ENCODE measurements around the gene F2.
"Not testable (repeated sequence)": the region's sequence is repeated elsewhere in the genome, so short reads cannot be mapped to it uniquely, and the experiment has no call there.

F2 gene

DNA sequence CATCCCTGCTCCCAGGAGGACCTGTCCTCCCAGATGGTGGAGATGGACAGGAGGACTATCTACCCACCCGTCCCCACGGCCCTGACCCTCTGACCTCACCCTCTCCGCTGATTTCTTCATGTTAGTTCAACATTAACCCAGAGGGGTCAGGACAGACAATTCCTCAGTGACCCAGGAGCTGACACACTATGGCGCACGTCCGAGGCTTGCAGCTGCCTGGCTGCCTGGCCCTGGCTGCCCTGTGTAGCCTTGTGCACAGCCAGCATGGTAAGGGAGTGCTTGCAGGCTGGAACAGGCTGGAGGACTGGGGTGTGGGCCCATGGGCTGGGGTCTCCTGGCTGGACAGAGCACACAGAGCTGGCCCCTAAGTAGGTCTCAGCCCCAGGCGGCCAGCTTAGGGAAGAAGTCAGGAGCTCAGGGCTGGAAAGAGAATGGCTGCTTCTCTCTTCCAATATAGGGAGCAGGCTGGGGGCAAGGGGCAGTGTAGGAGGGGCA, at the start of gene F2:
F2 (plus strand) TSS at position 166 of the 495 bp plus-strand sequence; CDS start at position 189, 23 bp downstream.
- DNase-seq (ENCODE audit: low read depth) = no peak

GRCh38 chr11:46669711-46670139, 49.3 kb upstream of the F2 start:
- DNase-seq (ENCODE audit: low read depth) = no peak

DNA sequence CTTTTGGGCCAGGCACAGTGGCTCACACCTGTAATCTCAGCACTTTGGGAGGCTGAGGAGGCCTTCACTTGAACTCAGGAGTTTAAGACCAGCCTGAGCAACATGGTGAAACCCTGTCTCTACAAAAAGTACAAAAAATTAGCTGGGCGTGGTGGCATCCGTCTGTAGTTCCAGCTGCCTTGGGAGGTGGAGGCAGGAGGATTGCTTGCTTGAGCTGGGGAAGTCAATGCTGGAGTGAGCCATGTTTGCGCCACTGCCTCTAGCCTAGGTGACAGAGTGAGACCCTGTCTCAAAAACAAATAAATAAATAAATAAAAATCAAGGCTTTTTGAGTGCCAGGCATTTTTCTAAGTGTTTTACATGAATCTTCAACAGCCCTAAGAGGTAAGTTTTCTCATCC, 48.5 kb upstream of the F2 start:
- DNase-seq (ENCODE audit: low read depth) = not testable (repeated sequence)

- no peak for DNase-seq (ENCODE audit: low read depth)
These were observed 47.1 kb upstream of the F2 start for GRCh38 chr11:46671958-46672315.

- no peak for DNase-seq (ENCODE audit: low read depth)
These were observed 46.6 kb upstream of the F2 start for GRCh38 chr11:46672381-46672839.

DNA sequence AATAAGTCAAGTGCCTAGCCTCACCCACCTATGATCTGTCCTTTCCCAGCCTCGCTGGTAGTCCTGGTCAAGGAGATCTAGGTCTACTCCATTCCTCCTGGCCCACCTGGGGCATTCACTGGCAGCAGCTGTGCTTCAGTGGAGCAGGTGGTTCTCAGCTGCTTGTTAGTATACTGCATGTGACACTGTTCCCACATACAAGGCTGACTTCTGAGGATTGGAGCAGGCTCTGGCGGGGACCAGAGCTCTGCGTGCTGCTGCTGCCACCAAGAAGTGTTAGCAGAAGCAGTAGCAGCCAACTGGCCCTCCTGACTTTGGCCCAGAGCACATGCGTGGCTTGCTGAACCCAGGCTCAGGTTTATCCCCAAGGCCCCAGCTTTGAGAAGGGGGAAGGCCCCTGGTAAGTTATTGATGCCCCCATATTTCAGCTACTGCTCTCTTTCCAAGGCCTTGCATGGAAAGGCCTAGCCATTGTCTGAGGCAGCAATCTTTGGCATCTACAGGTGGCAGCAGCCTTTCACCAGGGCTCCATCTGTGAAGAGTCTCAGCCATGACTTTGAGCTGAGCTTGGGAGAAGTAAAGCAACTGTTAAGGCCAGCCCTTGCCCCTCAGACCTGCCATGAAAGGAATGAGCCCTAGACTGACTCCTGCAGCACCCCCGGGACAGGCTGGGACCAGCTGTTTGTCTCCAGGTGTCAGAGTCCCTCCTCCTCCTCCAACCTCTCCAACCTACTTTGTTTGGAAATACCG, 45.1 kb upstream of the F2 start:
- no peak for DNase-seq (ENCODE audit: low read depth)

DNA sequence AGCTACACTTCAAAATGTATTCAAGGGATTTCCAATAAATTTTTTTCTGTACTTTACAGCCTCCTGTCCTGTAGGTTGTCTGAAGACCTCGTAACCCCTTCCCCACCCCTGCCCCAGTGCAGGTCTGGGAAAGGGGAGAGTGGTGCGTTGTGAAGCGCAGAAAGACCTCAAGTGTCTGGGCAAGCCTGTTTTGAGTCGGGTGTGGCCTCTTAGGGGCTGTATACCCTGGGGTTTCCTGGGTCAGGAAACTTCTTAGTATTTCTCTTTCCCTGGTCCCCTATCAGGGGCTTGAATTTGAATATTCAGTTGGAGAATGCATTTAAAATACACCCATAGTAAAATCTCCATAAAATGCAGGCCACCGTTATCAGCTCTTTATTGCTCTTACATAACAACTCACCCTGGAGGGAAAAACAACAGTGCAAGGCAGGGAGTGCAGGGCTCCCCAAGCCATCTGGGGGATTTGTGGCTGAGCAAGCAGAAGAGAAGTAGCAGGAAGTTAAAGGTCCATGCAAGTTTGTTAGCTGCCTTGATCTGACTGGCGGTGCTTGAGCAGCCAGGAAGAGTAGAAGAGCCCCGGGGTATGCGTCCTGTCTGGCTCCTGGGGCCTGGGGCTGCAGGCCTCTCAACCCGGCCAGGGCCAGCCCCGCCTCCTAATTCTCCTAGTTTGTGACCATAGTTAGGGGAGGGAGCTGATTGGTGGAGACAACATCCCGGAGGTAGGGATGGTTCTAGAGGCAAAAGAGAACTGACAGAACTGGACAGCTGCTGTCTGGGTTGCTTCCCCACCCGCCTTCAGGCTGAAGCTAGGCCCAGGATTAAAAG, 44.3 kb upstream of the F2 start:
- DNase-seq (ENCODE audit: low read depth) = no peak

DNA sequence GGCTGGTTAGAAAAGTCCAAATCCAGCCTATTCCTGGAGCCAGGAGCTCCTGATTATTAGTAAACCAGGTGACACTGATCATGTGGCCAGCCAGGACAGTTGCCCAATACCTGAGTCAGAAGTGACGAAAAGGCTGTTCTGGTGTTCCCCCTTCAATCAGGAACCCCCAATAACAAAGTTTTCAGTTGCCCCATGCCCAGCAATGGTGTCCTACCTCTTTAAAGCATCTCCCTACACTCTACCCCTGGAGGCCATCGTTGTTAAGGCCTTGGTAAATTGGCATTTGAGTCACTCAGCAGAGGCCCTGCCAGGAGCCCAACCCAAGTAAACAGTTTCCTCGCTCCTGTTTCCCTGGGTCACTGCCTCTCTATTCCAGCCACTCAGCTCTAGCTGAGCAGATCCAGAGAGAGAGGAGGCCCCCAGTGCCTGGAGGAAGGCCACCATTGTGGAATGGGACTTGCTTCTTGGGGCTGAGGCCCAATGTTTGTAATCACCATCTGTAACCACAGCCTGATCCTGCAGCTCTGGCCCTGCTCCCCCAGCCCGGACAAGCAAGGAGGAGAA, 43.6 kb upstream of the F2 start:
- no peak for DNase-seq (ENCODE audit: low read depth)

GRCh38 chr11:46675949-46676348, 43.1 kb upstream of the F2 start:
- no peak for DNase-seq (ENCODE audit: low read depth)

- DNase-seq (ENCODE audit: low read depth) = no peak
These were observed 42.4 kb upstream of the F2 start for GRCh38 chr11:46676436-46677158.

DNA sequence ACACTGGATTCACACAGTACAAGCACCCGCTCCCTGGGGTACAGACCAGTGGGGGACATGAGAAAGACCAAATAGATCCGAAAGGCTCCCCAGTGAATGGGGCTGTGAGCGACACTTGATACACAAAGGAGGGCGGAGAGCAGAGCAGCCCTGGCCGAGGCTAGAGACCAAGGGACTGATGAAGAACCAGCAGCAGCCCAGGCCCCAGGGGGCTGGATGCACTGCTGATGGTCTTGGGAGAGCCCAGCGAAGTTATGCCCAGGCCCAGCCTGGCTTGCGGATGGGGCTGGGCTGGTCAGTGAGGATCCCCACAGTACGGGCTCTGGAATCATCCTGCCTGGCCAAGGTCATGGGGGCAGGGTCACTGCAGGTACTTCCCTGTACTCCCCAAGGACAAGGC, 41.8 kb upstream of the F2 start:
- DNase-seq (ENCODE audit: low read depth) = no peak

DNA sequence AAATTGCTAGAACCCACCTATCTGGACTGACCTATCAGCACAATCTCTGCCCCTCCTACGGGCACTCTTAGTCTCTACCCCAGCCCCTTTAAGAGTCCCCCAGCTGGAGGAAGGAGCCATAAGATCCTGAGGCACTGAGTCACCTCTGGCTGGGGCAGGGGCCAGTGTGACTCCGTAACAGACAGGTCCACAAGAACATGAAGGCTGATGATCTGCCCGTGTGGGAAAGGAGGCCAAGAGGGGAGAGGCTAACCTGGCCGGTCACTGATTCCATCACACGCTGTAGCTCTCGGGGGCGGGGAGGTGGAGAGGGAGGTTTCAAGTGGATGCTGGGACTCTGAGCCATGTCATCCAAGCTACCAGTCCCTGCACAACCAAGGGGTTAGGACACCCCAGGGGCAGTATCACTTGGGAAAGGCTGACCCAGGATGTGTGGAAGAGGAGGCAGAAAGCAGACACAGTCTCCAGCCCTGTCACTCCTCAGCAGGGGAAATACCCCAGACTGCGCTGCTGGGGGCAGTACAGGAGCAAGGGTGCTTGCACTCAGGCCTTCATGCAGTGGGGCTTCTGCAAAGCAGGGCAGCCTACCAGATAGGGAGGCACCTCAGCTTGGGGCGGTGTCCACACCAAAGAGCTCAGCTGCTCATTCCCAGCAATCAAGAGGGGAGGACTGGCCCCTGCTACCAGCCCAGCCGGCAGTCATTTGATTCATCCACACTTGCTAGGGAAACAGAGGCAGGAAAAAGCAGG, 40.8 kb upstream of the F2 start:
- no peak for DNase-seq (ENCODE audit: low read depth)

DNA sequence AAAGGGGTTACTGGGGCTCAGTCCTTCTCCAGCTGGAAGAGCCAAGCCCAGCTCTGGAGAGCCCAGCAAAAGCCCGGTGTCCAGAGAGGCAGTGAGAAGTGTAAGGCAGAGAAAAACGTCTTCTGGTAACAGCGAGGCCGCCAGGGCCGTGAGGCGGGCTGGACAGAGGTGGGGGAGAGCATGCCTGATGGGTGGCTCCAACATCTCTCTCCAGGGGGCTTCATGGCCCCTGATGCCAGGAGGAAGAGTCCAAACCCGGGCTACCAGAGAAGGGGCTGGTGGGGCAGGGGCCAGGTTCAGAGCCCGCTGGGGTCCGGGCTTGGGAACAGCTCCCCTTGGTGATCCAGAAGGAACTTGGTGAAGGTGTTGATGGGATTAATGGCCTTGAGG, 40.3 kb upstream of the F2 start:
- DNase-seq (ENCODE audit: low read depth) = no peak

- no peak for DNase-seq (ENCODE audit: low read depth)
These were observed 39.5 kb upstream of the F2 start for GRCh38 chr11:46679241-46680163.

DNA sequence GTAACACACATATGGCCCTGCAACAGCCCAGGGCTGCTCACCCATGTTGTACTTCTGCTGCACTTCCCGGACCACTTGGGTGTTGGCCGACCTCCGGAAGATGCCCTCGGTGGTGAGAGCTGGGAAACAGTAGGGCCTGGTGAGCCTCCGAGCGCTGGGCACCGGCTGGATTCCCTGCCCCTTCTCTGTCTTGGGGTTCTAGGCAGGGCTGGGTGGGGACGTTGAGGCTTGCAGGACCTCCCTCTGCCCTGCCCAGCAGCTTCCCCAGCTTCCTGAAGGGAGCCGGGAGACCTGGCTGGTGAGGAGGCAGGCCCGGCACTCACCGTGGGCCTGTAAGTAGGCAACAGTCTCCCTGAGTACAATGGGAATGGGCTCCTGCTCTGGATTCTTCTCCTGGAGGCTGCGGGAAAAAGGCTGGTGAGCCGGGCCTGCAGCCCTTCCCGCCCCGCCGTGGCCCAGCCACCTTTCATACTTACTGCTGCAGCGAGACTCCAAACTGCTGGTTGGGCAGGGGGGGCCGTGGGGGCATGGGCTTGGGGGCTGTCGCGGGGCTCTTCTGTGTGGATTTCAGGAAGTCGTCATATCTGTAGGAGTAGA, 38.8 kb upstream of the F2 start:
- DNase-seq (ENCODE audit: low read depth) = no peak

- no peak for DNase-seq (ENCODE audit: low read depth)
These were observed 38.2 kb upstream of the F2 start for GRCh38 chr11:46680815-46681214.

- DNase-seq (ENCODE audit: low read depth) = no peak
These were observed 37.2 kb upstream of the F2 start for GRCh38 chr11:46681814-46682213.

- no peak for DNase-seq (ENCODE audit: low read depth)
These were observed 36.0 kb upstream of the F2 start for GRCh38 chr11:46682773-46683752.

- no peak for DNase-seq (ENCODE audit: low read depth)
These were observed 34.6 kb upstream of the F2 start for GRCh38 chr11:46684367-46684766.

All from activated T-cell treated with anti-CD3 and anti-CD28 coated beads for 48 hours (primary cell).